HG02852 (cell line): ENCODE measurements around the gene UBR4.

Experiments
- ATAC-seq: cut with Tn5 transposase; IDR thresholded peaks from one replicate; pipeline ENCODE4 v1.9.1; 2021; ENCODE audit warnings: mild to moderate bottlenecking, moderate library complexity; ENCODE audit not compliant: unreplicated experiment

Gene UBR4

GRCh38 chr1:19074361-19074901, 135.6 kb downstream of the UBR4 start:
- ATAC-seq: no peak

GRCh38 chr1:19073311-19074186, 136.5 kb downstream of the UBR4 start:
- ATAC-seq: no peak

- no peak for ATAC-seq
Measured at GRCh38 chr1:19072285-19072981, 137.6 kb downstream of the UBR4 start.

- no peak for ATAC-seq
Measured at GRCh38 chr1:19071674-19072281, 138.3 kb downstream of the UBR4 start.

GRCh38 chr1:19070891-19071621, 139.0 kb downstream of the UBR4 start:
- ATAC-seq: no peak

DNA sequence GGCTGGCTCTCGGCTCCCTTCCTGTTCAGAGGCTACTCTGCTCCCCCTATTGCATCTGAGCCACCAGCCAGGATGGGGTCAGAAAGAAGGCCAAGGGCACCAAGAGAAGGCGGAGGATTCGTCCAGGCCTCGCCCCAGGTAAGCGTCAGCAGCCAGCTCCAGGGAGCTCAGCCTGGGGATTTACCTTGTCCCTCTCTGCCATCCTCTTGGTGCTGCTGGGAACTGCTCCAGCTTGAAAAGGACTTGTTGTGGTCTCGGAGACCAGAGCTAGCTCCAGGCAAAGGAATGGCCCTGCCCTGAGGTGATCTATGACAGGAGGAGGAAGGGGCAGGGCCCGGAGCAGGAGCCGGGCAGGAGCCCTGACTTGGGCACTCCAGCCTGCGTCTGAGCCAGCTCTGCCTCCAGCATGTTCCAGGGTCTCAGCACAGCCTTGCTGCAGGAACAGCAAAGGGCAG, 139.8 kb downstream of the UBR4 start:
- ATAC-seq: no peak

DNA sequence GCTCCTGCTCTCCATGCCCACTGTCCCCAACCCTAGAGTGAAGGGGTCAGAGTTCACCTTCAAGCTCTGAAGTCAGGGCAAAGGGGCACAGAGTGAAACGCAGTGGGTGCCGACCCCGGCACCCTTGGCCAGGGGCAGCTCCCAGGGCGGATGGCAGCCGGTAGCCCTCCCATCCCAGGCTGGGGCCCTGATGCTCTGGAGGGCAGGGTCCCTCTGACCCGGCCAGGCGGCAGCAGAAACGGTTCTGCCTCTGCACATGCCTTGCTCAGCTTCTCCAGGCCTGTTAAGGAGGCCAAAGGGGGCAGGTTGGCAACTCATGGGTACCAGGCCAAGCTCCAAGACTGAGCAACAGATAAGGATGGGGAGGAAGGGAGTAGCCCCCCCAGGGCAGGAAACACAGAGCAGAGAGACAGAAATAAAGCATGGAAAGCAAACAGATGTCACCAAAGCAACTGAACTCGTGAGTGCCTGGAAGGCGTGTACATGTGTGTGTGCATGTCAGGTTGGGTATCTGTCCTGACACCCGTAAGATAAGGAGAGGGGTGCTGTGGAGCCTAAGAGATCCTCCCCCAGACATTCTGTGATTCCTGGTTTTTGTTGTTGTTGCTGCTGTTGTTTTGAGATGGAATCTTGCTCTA, 141.3 kb downstream of the UBR4 start:
- no peak for ATAC-seq

DNA sequence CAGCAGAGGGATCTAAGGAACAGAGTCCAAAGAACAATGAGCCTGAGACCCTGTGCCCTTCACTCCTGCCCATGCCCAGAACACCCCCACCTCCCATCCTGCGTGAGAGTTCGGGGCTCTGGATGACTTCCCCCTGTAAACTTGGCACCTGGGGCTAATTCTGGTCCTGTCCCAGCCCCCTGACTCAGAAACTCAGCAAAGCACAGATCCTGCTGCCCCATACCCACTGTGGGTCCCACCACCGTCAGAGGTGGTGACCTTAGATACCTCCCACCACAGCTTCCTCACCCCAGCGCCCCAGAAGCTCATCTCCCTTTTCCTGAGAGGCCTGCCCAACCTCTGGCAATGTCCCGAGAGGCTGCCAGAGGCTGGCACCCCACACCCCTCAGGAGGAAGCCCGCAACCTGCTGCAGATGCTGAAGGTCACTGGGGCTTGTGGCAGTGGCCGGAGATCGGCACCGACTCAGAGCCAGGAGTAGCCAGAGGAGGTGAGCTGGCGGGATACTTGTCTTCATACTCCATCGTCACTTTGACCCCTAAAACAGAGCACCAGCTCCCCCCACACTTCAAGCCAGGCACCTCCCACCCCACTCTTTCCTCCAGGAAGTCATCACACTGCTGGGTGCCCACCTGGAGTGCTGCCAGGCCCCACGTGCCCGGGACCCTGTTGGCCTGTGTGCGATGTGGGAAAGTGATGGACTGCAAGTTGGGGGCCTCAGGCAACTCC, 142.0 kb downstream of the UBR4 start:
- ATAC-seq: no peak

- no peak for ATAC-seq
Measured at GRCh38 chr1:19067182-19067911, 142.7 kb downstream of the UBR4 start.

- no peak for ATAC-seq
Measured at GRCh38 chr1:19066874-19067181, 143.2 kb downstream of the UBR4 start.

GRCh38 chr1:19066248-19066873, 143.7 kb downstream of the UBR4 start:
- no peak for ATAC-seq

DNA sequence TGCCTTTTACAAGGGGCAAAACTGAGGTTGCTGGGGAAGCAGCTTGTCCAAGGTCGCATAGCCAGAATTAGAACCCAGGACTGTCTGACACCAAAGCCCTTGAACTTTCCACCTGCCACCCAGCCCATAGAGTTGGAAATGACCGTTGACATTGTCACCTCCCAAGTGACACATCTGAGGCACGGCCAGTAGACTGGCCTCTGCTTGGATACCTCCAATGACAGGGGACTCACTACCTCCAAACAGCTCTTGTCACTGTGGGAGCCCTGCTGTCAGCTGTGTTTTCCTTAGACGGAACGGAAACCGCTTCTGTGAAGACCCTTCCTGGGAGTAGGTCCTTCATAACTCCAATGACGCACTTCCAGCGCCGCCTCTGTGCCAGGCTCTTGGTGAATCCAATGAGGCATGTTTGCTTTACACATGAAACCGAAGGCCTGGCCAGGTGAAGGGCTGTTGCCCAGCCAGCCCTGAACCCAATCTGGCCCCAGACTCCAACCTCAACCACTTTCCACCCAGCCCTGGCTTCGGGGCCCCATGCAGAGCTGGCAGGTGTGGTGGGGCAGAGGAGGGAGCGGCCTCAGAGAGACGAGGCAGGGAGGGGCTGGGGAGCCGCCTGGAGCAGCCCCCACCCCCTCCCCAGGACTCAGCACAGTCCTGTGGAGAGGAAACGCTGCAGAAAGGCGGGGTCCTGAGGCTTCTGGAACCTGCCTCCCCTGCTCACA, 144.4 kb downstream of the UBR4 start:
- ATAC-seq: no peak

GRCh38 chr1:19064906-19065450, 145.1 kb downstream of the UBR4 start:
- no peak for ATAC-seq

- no peak for ATAC-seq
Measured at GRCh38 chr1:19063122-19063521, 146.9 kb downstream of the UBR4 start.

GRCh38 chr1:19062258-19063029, 147.6 kb downstream of the UBR4 start:
- no peak for ATAC-seq

DNA sequence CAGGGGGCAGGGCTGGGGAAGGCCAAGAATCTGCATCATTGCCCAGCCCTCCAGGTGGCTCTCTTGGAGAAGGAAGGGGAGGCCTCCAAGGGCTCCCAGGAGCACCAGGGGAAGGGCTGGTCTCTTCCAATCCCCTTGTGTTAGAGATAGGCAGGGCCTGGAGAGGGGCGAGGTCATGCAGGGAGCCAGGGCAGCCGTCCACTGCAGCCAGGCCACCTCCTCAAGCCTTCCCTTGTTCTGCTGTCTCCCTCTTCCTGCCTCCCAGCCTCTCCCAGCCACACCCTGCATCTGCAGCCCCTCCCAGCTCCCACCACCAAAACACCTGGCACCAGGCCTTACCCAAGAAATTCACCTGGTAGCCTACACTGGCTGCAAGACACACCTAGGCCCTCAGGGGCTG, 148.3 kb downstream of the UBR4 start:
- ATAC-seq: no peak

- ATAC-seq: no peak
Measured at GRCh38 chr1:19061343-19061742, 148.7 kb downstream of the UBR4 start.
